WERI-Rb-1 (cell line): ENCODE data around the gene ABR.
"Not testable (repeated sequence)": the region's sequence is repeated elsewhere in the genome, so short reads cannot be mapped to it uniquely, and the experiment has no call there.

Source experiments
- DNase-seq: peaks from one replicate; pipeline ENCODE4 v3.0.0-alpha.2; 2020
- H3K27ac ChIP-seq: fragments of 250-450 bp; sonication (Bioruptor Pico); 2 replicates; pipeline ENCODE4 v1.5.1; 2020; ENCODE audit warnings: mild to moderate bottlenecking, moderate library complexity
- H3K27me3 ChIP-seq: fragments of 250-450 bp; sonication (Bioruptor Pico); 2 replicates; pipeline ENCODE4 v1.5.1; 2021; ENCODE audit warnings: mild to moderate bottlenecking, low read depth, moderate library complexity; ENCODE audit not compliant: insufficient read depth, severe bottlenecking
- H3K36me3 ChIP-seq: fragments of 250-450 bp; sonication (Bioruptor Pico); 2 replicates; pipeline ENCODE4 v1.5.1; 2020; ENCODE audit warnings: mild to moderate bottlenecking, moderate library complexity
- H3K4me3 ChIP-seq: 2 replicates; pipeline ENCODE4 v1.5.1; 2011; ENCODE audit warnings: low read depth, mild to moderate bottlenecking, control low read depth, low read length
- H3K9me3 ChIP-seq: fragments of 250-450 bp; sonication (Bioruptor Pico); 2 replicates; pipeline ENCODE4 v1.5.1; 2021; ENCODE audit warnings: mild to moderate bottlenecking, moderate library complexity; ENCODE audit not compliant: severe bottlenecking
- CTCF ChIP-seq: IDR thresholded peaks from 2 replicates; pipeline ENCODE4 v1.5.1; 2011; ENCODE audit warnings: low read depth, mild to moderate bottlenecking, control low read depth, inconsistent platforms, low read length

Gene ABR

GRCh38 chr17:1001640-1002411, 178.0 kb downstream of the ABR start:
- peak; percentile 23 for DNase-seq
- Histone ChIP-seq H3K36me3 (peaks cover 75% of the 10 kb centered on the region), H3K9me3 (no peaks in the 10 kb centered on the region), H3K4me3 (no peak overlapping the region), H3K27me3 (no peaks in the 10 kb centered on the region), H3K27ac (no peak overlapping the region)
- no peak for TF ChIP-seq CTCF

- Histone ChIP-seq H3K27ac (no peak overlapping the region), H3K9me3 (no peaks in the 10 kb centered on the region), H3K4me3 (no peak overlapping the region), H3K27me3 (no peaks in the 10 kb centered on the region), H3K36me3 (peaks cover 69% of the 10 kb centered on the region)
- no peak for TF ChIP-seq CTCF
- DNase-seq: no peak
Measured at GRCh38 chr17:1000597-1001461, 179.0 kb downstream of the ABR start.

GRCh38 chr17:998111-998510, 181.7 kb downstream of the ABR start:
- Histone ChIP-seq H3K27me3 (no peaks in the 10 kb centered on the region), H3K36me3 (peaks cover 45% of the 10 kb centered on the region), H3K27ac (no peak overlapping the region), H3K4me3 (peak overlapping the region; percentile 70), H3K9me3 (peaks cover 3% of the 10 kb centered on the region)
- DNase-seq: no peak
- TF ChIP-seq CTCF: no peak

- H3K9me3 ChIP-seq: peaks cover 3% of the 10 kb centered on the region
- H3K36me3 ChIP-seq: peaks cover 31% of the 10 kb centered on the region
- peak; percentile 95 for DNase-seq
- H3K27me3 ChIP-seq: no peaks in the 10 kb centered on the region
- H3K4me3 ChIP-seq: peak within 1 kb of the TSS; percentile 70
- peak within 1 kb of the TSS; percentile 96 for H3K27ac ChIP-seq
- peak; percentile 95 for TF ChIP-seq CTCF
Measured at GRCh38 chr17:996554-997344, 183.0 kb downstream of the ABR start, which contains the start of gene TIMM22. Gene TIMM22 (plus strand): TSS chr17:997129. CDS start chr17:997143, 14 bp downstream.

GRCh38 chr17:995324-995723, 184.5 kb downstream of the ABR start:
- not testable (repeated sequence) for H3K27me3 ChIP-seq, DNase-seq, H3K9me3 ChIP-seq, H3K4me3 ChIP-seq, H3K27ac ChIP-seq
- peaks cover 17% of the 10 kb centered on the region for H3K36me3 ChIP-seq
